Activated CD8-positive, alpha-beta memory T cell treated with anti-CD3 and anti-CD28 coated beads, Interleukin-2, amount 50 U/mL, for 1 hour (primary cell): Measurements from ENCODE around the gene PLCB4.
"Not testable (repeated sequence)": the region's sequence is repeated elsewhere in the genome, so short reads cannot be mapped to it uniquely, and the experiment has no call there.

Experiments used
- DNase-seq: peaks from one replicate; pipeline ENCODE4 v3.0.0-alpha.2; 2020; ENCODE audit errors: extremely low read depth

The PLCB4 gene

GRCh38 chr20:9367328-9367727, 298.4 kb downstream of the PLCB4 start:
- no peak for DNase-seq

GRCh38 chr20:9367746-9368145, 298.9 kb downstream of the PLCB4 start:
- no peak for DNase-seq

GRCh38 chr20:9368893-9369292, 300.0 kb downstream of the PLCB4 start:
- DNase-seq: no peak

GRCh38 chr20:9369557-9369956, 300.7 kb downstream of the PLCB4 start:
- DNase-seq: no peak

GRCh38 chr20:9374072-9374471, 305.2 kb downstream of the PLCB4 start:
- DNase-seq: no peak

GRCh38 chr20:9374480-9374879, 305.6 kb downstream of the PLCB4 start:
- DNase-seq: no peak

GRCh38 chr20:9375221-9375681, 306.4 kb downstream of the PLCB4 start:
- no peak for DNase-seq

GRCh38 chr20:9377007-9377406, 308.1 kb downstream of the PLCB4 start:
- no peak for DNase-seq

- not testable (repeated sequence) for DNase-seq
Measured at GRCh38 chr20:9385345-9386310, 316.7 kb downstream of the PLCB4 start.

GRCh38 chr20:9388160-9388812, 319.4 kb downstream of the PLCB4 start:
- DNase-seq: no peak

GRCh38 chr20:9388813-9389161, 319.9 kb downstream of the PLCB4 start:
- no peak for DNase-seq

GRCh38 chr20:9389346-9389745, 320.5 kb downstream of the PLCB4 start:
- DNase-seq: no peak

GRCh38 chr20:9390441-9390840, 321.6 kb downstream of the PLCB4 start:
- no peak for DNase-seq

GRCh38 chr20:9392892-9393857, 324.3 kb downstream of the PLCB4 start:
- no peak for DNase-seq

GRCh38 chr20:9395971-9396370, 327.1 kb downstream of the PLCB4 start:
- no peak for DNase-seq

GRCh38 chr20:9397928-9398327, 329.0 kb downstream of the PLCB4 start:
- no peak for DNase-seq

- DNase-seq: no peak
Measured at GRCh38 chr20:9398882-9399281, 330.0 kb downstream of the PLCB4 start.

- no peak for DNase-seq
Measured at GRCh38 chr20:9399322-9399721, 330.4 kb downstream of the PLCB4 start.

- DNase-seq: no peak
Measured at GRCh38 chr20:9400171-9401025, 331.5 kb downstream of the PLCB4 start.

- DNase-seq: no peak
Measured at GRCh38 chr20:9401371-9401770, 332.5 kb downstream of the PLCB4 start.

- no peak for DNase-seq
Measured at GRCh38 chr20:9402141-9402540, 333.3 kb downstream of the PLCB4 start.
